K562 (cell line): ENCODE measurements around the gene OR6C76. TPM values are rescaled to one million over a fixed set of nuclear protein-coding genes. Genes with fewer than 3 reads are reported as not detected.

Source experiments
- ATAC-seq: fragments of 200-7000 bp; cut with Tn5 transposase; 3 replicates; pipeline ENCODE4 v1.9.1; 2020; ENCODE audit warnings: moderate library complexity
- BruUV-seq: library from RNA; stranded (reverse); fragments of 400-500 nt; replicated peaks from 2 replicates; lab custom pipeline; 2021; lab: Mats Ljungman, UMichigan
- CTCF ChIA-PET: fragments of 300-600 bp; formaldehyde crosslinking; extraction: SDS; loops from one replicate; lab custom pipeline; 2021; ENCODE audit warnings: low intra/inter-chr PET ratio; lab: Yijun Ruan, JAX
- POLR2A ChIA-PET: fragments of 300-600, 350-650 bp; sonication (Branson Sonifier 250); formaldehyde crosslinking; extraction: SDS; loops from one replicate; lab custom pipeline; 2021; ENCODE audit warnings: antibody characterized with exemption, inconsistent platforms; lab: Yijun Ruan, JAX
- DNase-seq, 4 experiments: peaks; one replicate each; pipeline versions ENCODE4 v3.0.0 to v3.0.0-alpha.2; 2011 to 2018; ENCODE audit warnings: low spot score in 3 of 4, mixed read lengths in 3 of 4; ENCODE audit errors: extremely low read depth in 1 of 4
- FAIRE-seq: peaks from 2 replicates; lab custom pipeline; 2011; peaks lifted over from hg19 to GRCh38; lab: Jason Lieb, UNC
- H2AFZ ChIP-seq: 2 replicates; pipeline ENCODE4 v1.6.0; 2011; ENCODE audit warnings: low read depth, low read length, control low read depth, inconsistent platforms
- H3K27ac ChIP-seq: fragments of 200-600 bp; 3 replicates; pipeline ENCODE4 v1.8.0; 2011; ENCODE audit warnings: low read depth, mild to moderate bottlenecking, control low read depth, inconsistent platforms, low read length, moderate library complexity, mixed read lengths; ENCODE audit errors: extremely low read depth
- H3K27me3 ChIP-seq, 2 experiments: fragments of 300-600 bp in 1 of 2; 2 replicates in 1 of 2; 3 replicates in 1 of 2; pipeline versions ENCODE4 v1.6.0 to v1.8.0; 2011; ENCODE audit warnings: inconsistent platforms in 2 of 2, low read length in 2 of 2, mild to moderate bottlenecking in 1 of 2, mixed read lengths in 1 of 2, moderate library complexity in 1 of 2; ENCODE audit not compliant: control insufficient read depth in 2 of 2, insufficient read depth in 2 of 2
- H3K36me3 ChIP-seq: fragments of 300-600 bp; 3 replicates; pipeline ENCODE4 v1.8.0; 2011; ENCODE audit warnings: mild to moderate bottlenecking, low read length, inconsistent platforms; ENCODE audit not compliant: control insufficient read depth, insufficient read depth
- H3K4me1 ChIP-seq, 2 experiments: fragments of 200-600 bp in 1 of 2; replicated peaks in 1 of 2; 2 replicates in 1 of 2; 3 replicates in 1 of 2; pipeline versions ENCODE4 v1.5.1 to v1.8.0; 2011; ENCODE audit warnings: inconsistent platforms in 2 of 2, low read length in 2 of 2, mild to moderate bottlenecking in 1 of 2, mixed read lengths in 1 of 2, moderate library complexity in 1 of 2; ENCODE audit not compliant: control insufficient read depth in 2 of 2, insufficient read depth in 2 of 2
- H3K4me2 ChIP-seq: 2 replicates; pipeline ENCODE4 v1.6.1; 2011; ENCODE audit warnings: low read length, control low read depth, inconsistent platforms, mixed read lengths; ENCODE audit not compliant: insufficient read depth
- H3K4me3 ChIP-seq: fragments of 200-600 bp; sonication (generic), shearing (Covaris generic); 2 replicates; pipeline ENCODE4 v1.5.1; 2016; ENCODE audit warnings: control low read depth, inconsistent platforms
- H3K79me2 ChIP-seq: fragments of 200-600 bp; 3 replicates; pipeline ENCODE4 v1.8.0; 2011; ENCODE audit warnings: low read length, inconsistent platforms; ENCODE audit not compliant: control insufficient read depth, insufficient read depth
- H3K9ac ChIP-seq, 2 experiments: 2 replicates each; pipeline versions ENCODE4 v1.6.0 to v1.6.1; 2011; ENCODE audit warnings: low read depth in 2 of 2, low read length in 2 of 2, control low read depth in 1 of 2, inconsistent platforms in 1 of 2, mild to moderate bottlenecking in 1 of 2, mixed read lengths in 1 of 2; ENCODE audit not compliant: insufficient read depth in 1 of 2
- H3K9me1 ChIP-seq: one replicate; pipeline ENCODE4 v1.6.0; 2011; ENCODE audit warnings: inconsistent platforms, mild to moderate bottlenecking, low read length, moderate library complexity; ENCODE audit not compliant: control insufficient read depth, insufficient read depth
- H3K9me3 ChIP-seq: replicated peaks from 2 replicates; pipeline ENCODE4 v1.5.1; 2011; ENCODE audit warnings: low read depth, low read length, inconsistent platforms; ENCODE audit not compliant: control insufficient read depth, insufficient read depth
- H4K20me1 ChIP-seq: replicated peaks from 2 replicates; pipeline ENCODE4 v1.6.1; 2011; ENCODE audit warnings: low read length, inconsistent platforms, mixed read lengths; ENCODE audit not compliant: control insufficient read depth, insufficient read depth
- AFF4 ChIP-seq: sonication (generic); formaldehyde crosslinking; IDR thresholded peaks from 2 replicates; pipeline ENCODE4 v1.8.0; 2023; ENCODE audit warnings: mild to moderate bottlenecking, missing genetic modification reagents
- CHCHD3 ChIP-seq: fragments of 250-450 bp; sonication (Bioruptor Pico); IDR thresholded peaks from 2 replicates; pipeline ENCODE4 v2.1.2; 2022; ENCODE audit warnings: mild to moderate bottlenecking
- KLF10 ChIP-seq: fragments of 250-450 bp; sonication (Bioruptor Pico); IDR thresholded peaks from 2 replicates; pipeline ENCODE4 v1.6.1; 2021; ENCODE audit warnings: matching md5 sums
- MCM2 ChIP-seq: fragments of 450-650 bp; IDR thresholded peaks from 2 replicates; pipeline ENCODE4 v1.6.1; 2017; ENCODE audit warnings: low read depth, mild to moderate bottlenecking
- NCOA1 ChIP-seq: fragments of 450-650 bp; IDR thresholded peaks from 2 replicates; pipeline ENCODE4 v1.6.1; 2016; ENCODE audit warnings: low read depth
- SETDB1 ChIP-seq: IDR thresholded peaks from one replicate; pipeline ENCODE4 v1.6.1; 2012; ENCODE audit warnings: low read length, control low read depth, inconsistent platforms
- TCFL5 ChIP-seq: fragments of 250-450 bp; sonication (Bioruptor Pico); conservative IDR thresholded peaks from 2 replicates; pipeline ENCODE4 v1.6.1; 2021; ENCODE audit warnings: mild to moderate bottlenecking, moderate library complexity, matching md5 sums
- THRA ChIP-seq: fragments of 450-650 bp; IDR thresholded peaks from 2 replicates; pipeline ENCODE4 v1.6.1; 2017; ENCODE audit warnings: mild to moderate bottlenecking, moderate library complexity
- ZNF175 ChIP-seq: fragments of 200-800 bp; sonication (Bioruptor generic); IDR thresholded peaks from 2 replicates; pipeline ENCODE4 v1.6.1; 2016; ENCODE audit warnings: low read depth, mild to moderate bottlenecking, missing genetic modification characterization, missing compliant biosample characterization
- ZNF347 ChIP-seq: fragments of 450-650 bp; formaldehyde crosslinking; IDR thresholded peaks from 2 replicates; pipeline ENCODE4 v1.4.0; 2020; ENCODE audit warnings: low read depth, mild to moderate bottlenecking, moderate library complexity
- ZNF75A ChIP-seq: fragments of 450-650 bp; formaldehyde crosslinking; IDR thresholded peaks from 2 replicates; pipeline ENCODE4 v1.4.0; 2020; ENCODE audit warnings: mild to moderate bottlenecking
- WGBS: fragments of 100-300 bp; shearing (Covaris generic); methylation state at CpG from one replicate; pipeline ENCODE4 v1.1.6; 2016; ENCODE audit warnings: low coverage, mixed read lengths; ENCODE audit not compliant: insufficient coverage; ENCODE audit errors: missing lambda C conversion rate; 5-methylcytosine and 5-hydroxymethylcytosine counted together
- in situ Hi-C: fragments of 300-500 bp; cut with MboI; formaldehyde crosslinking; loops from 4 replicates; pipeline ENCODE4 v1.15.0; 2018; ENCODE audit warnings: inconsistent platforms, mixed read lengths
- intact Hi-C: fragments of 100-400 bp; cut with micrococcal nuclease; formaldehyde crosslinking; loops from 2 replicates; pipeline ENCODE4 v1.14.2; 2022
- polyA plus RNA-seq, 8 experiments: library from polyadenylated mRNA; depleted of rRNA in 4 of 8; stranded (reverse) in 5 of 8; unstranded in 3 of 8; fragments of >200 nt; fragmentation: Nextera tagmentation in 2 of 8; fragmentation: Illumina TruSeq in 1 of 8; extraction: Ambion mirVana in 2 of 8; extraction: Trizol in 1 of 8; gene quantifications; 2 replicates each; pipeline versions ENCODE4 v1.2.1 to v1.2.3, GENCODE V29; 2011 to 2014; ENCODE audit warnings: inconsistent platforms in 1 of 8, missing spikeins in 1 of 8
- total RNA-seq, 7 experiments: library from RNA; depleted of rRNA in 6 of 7; stranded (reverse); fragments of >200 nt in 6 of 7; fragmentation: Illumina TruSeq in 2 of 7; extraction: Trizol in 2 of 7; gene quantifications; 2 replicates each; pipeline versions ENCODE4 v1.2.1 to v1.2.3, GENCODE V29; 2011 to 2021; ENCODE audit warnings: low replicate concordance in 1 of 7
- TF ChIP-seq, protein P1 (sequence below): fragments of 450-650 bp; IDR thresholded peaks from 2 replicates; pipeline ENCODE4 v1.7.1; 2018; ENCODE audit warnings: mild to moderate bottlenecking, low read depth; ENCODE audit not compliant: partially characterized antibody

The OR6C76 gene
- total and polyA plus RNA-seq, 9 of the 15 experiments (the other 6 are each of a cell fraction or from before 2014, with no cell fraction given) = not detected

- TF ChIP-seq, protein P1, sequence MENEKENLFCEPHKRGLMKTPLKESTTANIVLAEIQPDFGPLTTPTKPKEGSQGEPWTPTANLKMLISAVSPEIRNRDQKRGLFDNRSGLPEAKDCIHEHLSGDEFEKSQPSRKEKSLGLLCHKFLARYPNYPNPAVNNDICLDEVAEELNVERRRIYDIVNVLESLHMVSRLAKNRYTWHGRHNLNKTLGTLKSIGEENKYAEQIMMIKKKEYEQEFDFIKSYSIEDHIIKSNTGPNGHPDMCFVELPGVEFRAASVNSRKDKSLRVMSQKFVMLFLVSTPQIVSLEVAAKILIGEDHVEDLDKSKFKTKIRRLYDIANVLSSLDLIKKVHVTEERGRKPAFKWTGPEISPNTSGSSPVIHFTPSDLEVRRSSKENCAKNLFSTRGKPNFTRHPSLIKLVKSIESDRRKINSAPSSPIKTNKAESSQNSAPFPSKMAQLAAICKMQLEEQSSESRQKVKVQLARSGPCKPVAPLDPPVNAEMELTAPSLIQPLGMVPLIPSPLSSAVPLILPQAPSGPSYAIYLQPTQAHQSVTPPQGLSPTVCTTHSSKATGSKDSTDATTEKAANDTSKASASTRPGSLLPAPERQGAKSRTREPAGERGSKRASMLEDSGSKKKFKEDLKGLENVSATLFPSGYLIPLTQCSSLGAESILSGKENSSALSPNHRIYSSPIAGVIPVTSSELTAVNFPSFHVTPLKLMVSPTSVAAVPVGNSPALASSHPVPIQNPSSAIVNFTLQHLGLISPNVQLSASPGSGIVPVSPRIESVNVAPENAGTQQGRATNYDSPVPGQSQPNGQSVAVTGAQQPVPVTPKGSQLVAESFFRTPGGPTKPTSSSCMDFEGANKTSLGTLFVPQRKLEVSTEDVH = no peak
- TF ChIP-seq KLF10 (CRISPR knock-in tag) (no peak), CHCHD3 (no peak), NCOA1 (no peak), TCFL5 (CRISPR knock-in tag) (no peak), MCM2 (no peak)
These were observed 5.6 kb upstream of the OR6C76 start (continued) for GRCh38 chr12:55420307-55420962.

- no peaks in the 10 kb centered on the region for H3K4me1 ChIP-seq
- no peak for FAIRE-seq
- in situ Hi-C loops = no loop called here
- TF ChIP-seq THRA = no peak
- TF ChIP-seq ZNF75A (CRISPR knock-in tag) = no peak
- no peak for TF ChIP-seq AFF4
- TF ChIP-seq SETDB1 = no peak
- TF ChIP-seq ZNF347 (CRISPR knock-in tag) = no peak
- TF ChIP-seq ZNF175 = no peak
These were observed 2.5 kb downstream of the OR6C76 start for GRCh38 chr12:55428331-55429243.

More at GRCh38 chr12:55428331-55429243, 2.5 kb downstream of the OR6C76 start:
- H3K27me3 ChIP-seq = no peaks in the 10 kb centered on the region
- intact Hi-C loops = no loop called here
- H3K4me3 ChIP-seq = no peak overlapping the region
- no peaks in the 10 kb centered on the region for H3K36me3 ChIP-seq
- no peaks in the 10 kb centered on the region for H3K9me1 ChIP-seq
- ATAC-seq (no peak), DNase-seq (no peak)
- no peaks in the 10 kb centered on the region for H3K9me3 ChIP-seq
- BruUV-seq = no TSS peak
- ChIA-PET CTCF (no interaction called here), POLR2A (no interaction called here)
- no peaks in the 10 kb centered on the region for H3K79me2 ChIP-seq
- no peak overlapping the region for H3K9ac ChIP-seq
- no peak overlapping the region for H2AFZ ChIP-seq
- H3K4me2 ChIP-seq = no peak overlapping the region
- WGBS = 0% methylated on average over 1 of the region's 1 CpG
- H3K27ac ChIP-seq = no peak overlapping the region
- H4K20me1 ChIP-seq = no peaks in the 10 kb centered on the region
